ENCODE results near the gene CDSN. TPM values are rescaled to one million over a fixed set of nuclear protein-coding genes. Genes with fewer than 3 reads are reported as not detected.
"Not testable (repeated sequence)": the region's sequence is repeated elsewhere in the genome, so short reads cannot be mapped to it uniquely, and the experiment has no call there.

Gene CDSN
- not detected for total RNA-seq
- long read RNA-seq: 0 reads

DNA sequence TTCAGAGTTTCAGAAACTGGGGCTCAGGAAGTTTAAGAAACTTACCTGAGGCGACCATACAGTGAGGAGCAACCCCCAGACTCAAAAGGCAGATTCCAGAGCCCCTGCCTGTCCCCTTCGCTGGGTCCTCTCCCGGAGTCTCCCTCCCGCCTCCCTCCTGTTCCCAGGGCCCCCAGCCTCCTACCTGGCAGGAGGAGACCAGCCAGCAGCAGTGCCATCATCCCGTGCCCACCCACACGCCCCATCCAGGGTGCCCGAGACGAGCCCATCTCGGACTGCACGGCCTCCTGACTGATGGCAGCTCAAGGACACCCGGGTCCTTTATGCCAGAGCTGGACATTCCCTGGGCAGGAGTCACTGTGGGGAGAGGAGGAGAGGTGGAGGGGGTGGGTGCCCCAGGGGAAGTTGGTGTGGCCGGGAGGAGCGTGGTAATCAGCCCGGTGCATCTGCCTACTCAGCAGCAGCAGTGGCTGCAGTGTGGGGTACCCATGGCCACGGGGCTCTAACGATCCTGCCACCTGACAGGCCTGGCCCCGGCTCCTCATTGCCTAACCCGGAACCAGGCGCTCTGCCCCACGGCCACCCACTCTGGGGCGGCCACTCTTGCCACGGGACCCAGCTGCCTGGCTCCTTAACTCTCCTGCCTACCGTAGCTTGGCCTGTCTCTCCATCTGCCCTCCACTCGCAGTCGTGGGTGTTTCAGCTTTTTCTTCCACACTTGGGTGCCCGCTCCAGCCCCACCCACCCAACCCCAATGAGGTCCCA lies at the start of gene CDSN:
Gene CDSN (minus strand): TSS at position 296 of the 765 bp plus-strand sequence. CDS start 27 bp downstream, at position 269.
- peak; percentile 61 for DNase-seq (ENCODE audit: low spot score)
- intact Hi-C loops (cut with DNase I): no loop called here

DNA sequence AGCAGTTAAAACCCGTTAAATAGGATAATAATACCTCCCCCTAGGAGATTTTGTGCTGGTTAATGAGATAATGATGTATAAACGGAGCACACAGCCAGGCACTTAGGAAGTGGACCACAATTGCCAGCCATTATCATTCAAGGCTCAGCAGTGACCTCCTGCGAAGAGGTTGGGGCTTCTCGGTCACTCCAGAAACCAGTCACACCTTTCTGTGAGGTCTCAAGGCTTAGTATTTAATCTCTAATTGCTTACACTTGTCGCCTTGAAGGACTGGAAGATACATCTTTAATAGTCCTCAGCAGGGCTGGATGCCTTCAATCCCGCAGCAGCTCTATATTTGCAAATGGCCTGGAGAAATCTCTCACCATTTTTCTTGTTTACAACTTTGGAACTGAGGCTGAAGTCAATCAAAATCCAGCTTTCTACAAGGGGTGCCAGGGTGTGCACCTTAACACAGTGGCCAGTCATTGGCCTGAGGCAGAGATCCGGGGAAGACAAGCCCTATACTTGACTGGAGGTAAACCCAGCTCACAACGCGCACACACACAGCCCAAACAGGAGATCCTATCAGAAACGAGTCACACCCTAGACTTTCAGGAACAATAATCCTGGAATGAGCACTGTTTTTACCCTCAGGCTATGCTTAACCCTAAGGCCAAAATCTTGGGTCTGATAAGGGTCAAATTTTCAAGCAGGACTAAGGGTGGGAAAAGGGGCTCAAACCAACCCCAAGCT lies 49.0 kb upstream of the CDSN start:
- intact Hi-C loops (cut with DNase I): no loop called here
- no peak for DNase-seq (ENCODE audit: low spot score)

DNA sequence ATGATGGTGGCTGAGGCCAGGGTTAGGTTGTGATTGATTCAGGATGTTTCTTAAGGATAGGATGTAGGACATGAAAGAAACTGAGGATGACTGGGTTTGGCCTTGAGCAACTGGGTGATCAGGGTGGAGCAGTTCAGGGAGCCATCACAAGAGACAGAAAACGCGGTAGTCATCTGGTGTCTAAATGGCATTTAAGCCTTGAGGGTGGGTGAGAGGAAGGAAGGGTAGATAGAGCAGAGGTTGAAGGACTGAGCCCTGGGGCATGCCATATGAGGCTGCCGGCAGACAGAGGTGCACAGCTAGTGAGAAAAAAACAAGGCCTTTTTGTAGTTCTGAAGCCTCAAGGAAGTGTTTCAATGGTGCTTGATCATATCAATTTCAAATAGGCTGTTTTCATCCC lies 48.4 kb upstream of the CDSN start:
- intact Hi-C loops (cut with DNase I): no loop called here
- DNase-seq (ENCODE audit: low spot score): no peak

DNA sequence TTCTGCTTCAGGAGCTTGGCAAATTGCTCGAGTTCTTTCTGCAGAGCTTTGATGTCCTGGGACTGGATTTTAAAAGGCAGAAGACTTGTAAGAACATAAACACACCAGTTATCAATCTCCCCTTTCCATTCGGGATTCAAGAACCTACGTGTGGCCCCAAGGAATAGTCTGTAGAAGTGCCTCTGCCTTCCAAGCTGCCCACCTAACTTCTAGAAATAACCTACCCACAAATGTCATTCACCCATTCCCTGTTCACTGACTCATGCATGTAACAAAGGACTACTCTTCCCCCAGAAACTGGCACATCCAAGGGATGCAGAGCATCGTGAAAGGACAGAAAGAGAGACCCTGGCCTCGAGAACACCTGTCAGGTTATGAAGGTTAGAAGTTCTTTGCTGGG lies 45.7 kb upstream of the CDSN start:
- DNase-seq (ENCODE audit: low spot score): no peak
- intact Hi-C loops (cut with DNase I): no loop called here

GRCh38 chr6:31165064-31165832 lies 45.0 kb upstream of the CDSN start:
- DNase-seq (ENCODE audit: low spot score); intact Hi-C loops (cut with DNase I): not testable (repeated sequence)

- intact Hi-C loops (cut with DNase I); DNase-seq (ENCODE audit: low spot score): not testable (repeated sequence)
Measured at GRCh38 chr6:31164475-31165063, 44.3 kb upstream of the CDSN start.

- DNase-seq (ENCODE audit: low spot score): no peak
- intact Hi-C loops (cut with DNase I): no loop called here
Measured at GRCh38 chr6:31163922-31164321, 43.7 kb upstream of the CDSN start.

- intact Hi-C loops (cut with DNase I): no loop called here
- no peak for DNase-seq (ENCODE audit: low spot score)
Measured at GRCh38 chr6:31162463-31163165, 42.4 kb upstream of the CDSN start.

- intact Hi-C loops (cut with DNase I): no loop called here
- DNase-seq (ENCODE audit: low spot score): no peak
Measured at GRCh38 chr6:31161216-31162126, 41.2 kb upstream of the CDSN start.

- no peak for DNase-seq (ENCODE audit: low spot score)
- intact Hi-C loops (cut with DNase I): loop anchor here (2.0 kb wide), 1 partner anchor 32 kb away; no protein-coding TSS in a partner anchor
Measured at GRCh38 chr6:31158863-31159855, 38.9 kb upstream of the CDSN start.

DNA sequence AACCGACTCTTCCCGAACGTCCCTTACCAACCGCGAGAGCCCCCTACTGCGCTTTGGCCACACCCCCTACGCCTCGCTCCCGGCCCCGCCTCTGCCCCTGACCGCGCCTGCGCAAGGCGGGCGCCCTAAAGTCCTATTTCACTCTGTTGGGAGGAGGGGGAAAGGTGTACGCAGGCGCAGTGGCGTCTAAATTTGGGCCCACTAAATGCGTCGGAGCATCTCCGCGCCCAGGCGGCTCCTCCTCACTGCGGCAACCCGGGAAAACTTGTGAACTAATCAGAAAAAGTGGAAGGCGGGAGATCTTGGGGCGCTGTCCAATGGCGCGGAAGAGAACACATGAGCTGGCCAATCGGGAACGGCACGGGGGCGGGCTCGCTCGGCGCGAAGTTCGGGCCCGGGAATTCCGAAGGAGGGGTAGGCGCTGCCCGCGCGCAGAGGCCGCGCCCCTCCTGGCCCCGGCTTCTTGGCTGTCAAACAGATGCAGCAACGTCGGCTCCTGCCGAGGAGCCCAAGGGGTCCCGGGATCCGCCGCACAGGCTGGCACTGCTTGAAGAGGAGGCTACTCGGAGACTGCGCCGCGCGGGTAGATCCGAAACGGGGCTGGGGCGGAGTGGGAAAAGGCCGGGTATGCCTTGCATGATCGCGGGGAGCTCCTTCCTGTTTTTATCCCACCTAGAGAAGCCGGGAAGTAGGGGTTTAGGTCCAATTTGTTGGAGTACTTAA lies 38.1 kb upstream of the CDSN start, which contains the start of gene TCF19:
Gene TCF19 (plus strand): TSS at position 450 of the 723 bp plus-strand sequence. CDS start 881 bp downstream, outside the sequence.
- intact Hi-C loops (cut with DNase I): loop anchor here (2.0 kb wide), 1 partner anchor 32 kb away; no protein-coding TSS in a partner anchor
- DNase-seq (ENCODE audit: low spot score): peak; percentile 100

DNA sequence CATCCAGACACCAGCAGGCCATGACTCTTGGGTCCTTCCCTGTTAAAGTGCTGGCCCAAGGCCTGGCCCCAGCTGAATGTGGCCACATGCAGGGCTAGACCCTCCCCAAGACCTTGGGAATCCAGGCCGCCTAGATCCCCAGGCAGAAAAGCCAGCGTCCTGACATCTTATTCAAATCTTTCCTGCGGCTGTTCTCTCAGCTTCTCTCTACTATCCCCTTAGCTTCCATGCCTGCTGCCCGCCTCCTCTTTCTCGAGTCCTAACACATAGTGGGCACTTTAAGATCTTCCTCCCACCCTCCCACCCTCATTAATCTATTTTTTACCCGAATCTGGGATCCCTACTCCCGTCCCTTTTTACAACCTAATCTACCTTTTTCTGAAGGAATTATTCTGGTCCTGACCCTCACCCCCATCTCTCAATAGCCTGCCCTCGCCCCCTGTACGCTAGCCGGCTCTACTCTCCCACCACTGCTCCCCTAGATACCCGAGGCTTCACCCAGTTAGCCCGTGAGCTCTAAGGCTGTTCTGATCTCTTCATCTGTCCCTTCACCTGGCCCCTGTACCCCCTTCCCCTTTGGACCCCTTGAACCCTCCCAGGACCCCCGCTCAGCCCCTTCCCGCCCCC lies 37.4 kb upstream of the CDSN start, which contains the start of gene CCHCR1:
Gene CCHCR1 (minus strand): TSS at position 290 of the 627 bp plus-strand sequence. CDS start 202 bp downstream, at position 88.
- no peak for DNase-seq (ENCODE audit: low spot score)
- intact Hi-C loops (cut with DNase I): loop anchor here (2.0 kb wide), 1 partner anchor 33 kb away; no protein-coding TSS in a partner anchor

DNA sequence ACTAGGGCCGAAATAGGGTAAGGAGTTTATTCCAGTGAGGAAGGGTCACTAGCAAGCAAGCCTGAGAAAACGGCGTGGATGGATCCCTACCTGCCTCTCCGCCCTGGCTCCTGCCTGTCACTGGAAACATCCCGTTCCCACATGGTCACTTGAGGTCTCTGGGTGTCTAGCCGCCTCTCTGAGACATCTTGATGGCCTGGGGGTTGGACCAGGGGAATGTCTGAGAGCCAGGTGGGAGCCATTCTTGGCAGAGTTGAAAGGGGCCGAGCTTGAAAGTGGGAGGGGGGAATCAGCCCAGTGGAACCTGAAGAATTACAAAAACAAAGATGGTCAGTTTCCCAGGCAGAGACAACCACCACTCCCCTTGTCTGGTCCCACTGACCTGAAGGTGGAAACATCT lies 36.4 kb upstream of the CDSN start:
- no peak for DNase-seq (ENCODE audit: low spot score)
- intact Hi-C loops (cut with DNase I): no loop called here

DNA sequence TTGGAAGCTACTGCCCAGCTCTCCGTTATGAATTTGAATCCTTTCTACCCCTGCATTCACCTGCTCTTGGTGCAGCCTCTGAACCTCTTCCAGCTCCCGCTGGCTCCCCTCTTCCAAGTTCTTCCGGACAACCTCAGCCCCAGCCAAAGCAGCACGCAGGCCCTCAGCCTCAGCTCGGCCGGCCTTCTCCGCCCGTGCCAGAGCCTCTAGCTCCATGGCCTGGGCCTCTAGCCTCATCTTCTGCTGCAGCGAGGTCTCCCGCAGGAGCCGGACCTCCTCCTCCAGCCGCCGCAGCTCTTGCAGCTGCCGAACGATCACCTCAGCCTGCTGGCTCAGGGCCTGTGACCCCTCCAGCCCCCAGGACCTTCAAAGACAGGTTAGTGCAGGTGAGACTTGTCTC lies 34.2 kb upstream of the CDSN start:
- intact Hi-C loops (cut with DNase I): no loop called here
- no peak for DNase-seq (ENCODE audit: low spot score)

DNA sequence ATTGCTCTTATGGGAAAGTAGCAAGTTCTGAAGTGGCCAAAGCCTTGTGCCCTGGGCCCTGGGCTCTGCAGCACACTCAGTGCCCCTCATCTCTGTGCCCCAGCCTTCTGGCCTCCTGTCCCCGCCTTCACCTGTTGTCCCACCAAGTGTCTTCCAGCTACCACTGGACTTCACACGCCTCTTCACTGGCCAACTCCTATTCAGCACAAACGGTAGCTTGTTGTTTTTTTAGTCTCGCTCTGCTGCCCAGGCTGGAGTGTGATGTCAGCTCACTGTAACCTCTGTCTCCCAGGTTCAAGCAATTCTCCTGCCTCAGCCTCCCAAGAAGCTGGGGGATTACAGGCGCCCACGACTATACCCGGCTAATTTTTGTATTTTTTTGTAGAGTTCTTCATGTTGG lies 32.5 kb upstream of the CDSN start:
- no peak for DNase-seq (ENCODE audit: low spot score)

More for the DNA sequence above, 32.5 kb upstream of the CDSN start:
- intact Hi-C loops (cut with DNase I): no loop called here

Measured in cardiac septum (tissue), 1 donor.